ENCODE data around the gene TBC1D22A.

- TF ChIP-seq, protein P1, sequence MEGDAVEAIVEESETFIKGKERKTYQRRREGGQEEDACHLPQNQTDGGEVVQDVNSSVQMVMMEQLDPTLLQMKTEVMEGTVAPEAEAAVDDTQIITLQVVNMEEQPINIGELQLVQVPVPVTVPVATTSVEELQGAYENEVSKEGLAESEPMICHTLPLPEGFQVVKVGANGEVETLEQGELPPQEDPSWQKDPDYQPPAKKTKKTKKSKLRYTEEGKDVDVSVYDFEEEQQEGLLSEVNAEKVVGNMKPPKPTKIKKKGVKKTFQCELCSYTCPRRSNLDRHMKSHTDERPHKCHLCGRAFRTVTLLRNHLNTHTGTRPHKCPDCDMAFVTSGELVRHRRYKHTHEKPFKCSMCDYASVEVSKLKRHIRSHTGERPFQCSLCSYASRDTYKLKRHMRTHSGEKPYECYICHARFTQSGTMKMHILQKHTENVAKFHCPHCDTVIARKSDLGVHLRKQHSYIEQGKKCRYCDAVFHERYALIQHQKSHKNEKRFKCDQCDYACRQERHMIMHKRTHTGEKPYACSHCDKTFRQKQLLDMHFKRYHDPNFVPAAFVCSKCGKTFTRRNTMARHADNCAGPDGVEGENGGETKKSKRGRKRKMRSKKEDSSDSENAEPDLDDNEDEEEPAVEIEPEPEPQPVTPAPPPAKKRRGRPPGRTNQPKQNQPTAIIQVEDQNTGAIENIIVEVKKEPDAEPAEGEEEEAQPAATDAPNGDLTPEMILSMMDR (IDR thresholded peaks at IDR 0.05; ENCODE audit: insufficient read depth, low read depth, low read length), result no peak
- TF ChIP-seq EZH2 (IDR thresholded peaks at IDR 0.05; ENCODE audit: insufficient read depth, low read length), result no peak
Observed at GRCh38 chr22:47121791-47122190, 359.3 kb downstream of the TBC1D22A start.

Data from astrocyte (in vitro differentiated cells and primary cell).